Measurements from ENCODE around the gene CT47C1. TPM values are rescaled to one million over a fixed set of nuclear protein-coding genes. Genes with fewer than 3 reads are reported as not detected.

Gene CT47C1
- total and polyA plus RNA-seq, 2 of the 13 experiments (the other 11 are each of a cell fraction or from before 2014, with no cell fraction given): not detected

- TF ChIP-seq DR1 (CRISPR knock-in tag; IDR thresholded peaks at IDR 0.05) (no peak), ZBTB3 (CRISPR knock-in tag; IDR thresholded peaks at IDR 0.05; ENCODE audit: borderline replicate concordance, low read depth) (no peak), MBNL3 (CRISPR knock-in tag; conservative IDR thresholded peaks at IDR 0.05) (no peak), NR2F1 (CRISPR knock-in tag; IDR thresholded peaks at IDR 0.05) (peak in 1 of 2 experiments; percentile 44; a peak in 1 of 4 replicates), NCOR1 (IDR thresholded peaks at IDR 0.05; ENCODE audit: borderline replicate concordance, low read length) (peak; percentile 46; the same call in 1 of the 2 replicates), ESRRA (CRISPR knock-in tag; IDR thresholded peaks at IDR 0.05; ENCODE audit: low read depth) (peak; percentile 92), NFIC (IDR thresholded peaks at IDR 0.05; ENCODE audit: low read length) (0 out of 2 replicates have a peak, but pooled peaks have one; percentile 27), ZNF615 (CRISPR knock-in tag; IDR thresholded peaks at IDR 0.05; ENCODE audit: borderline replicate concordance) (no peak), AFF4 (CRISPR knock-in tag; IDR thresholded peaks at IDR 0.05) (no peak), ZNF567 (CRISPR knock-in tag; IDR thresholded peaks at IDR 0.05; ENCODE audit: borderline replicate concordance) (no peak), DZIP1 (CRISPR knock-in tag; IDR thresholded peaks at IDR 0.05) (no peak), TOPORS (CRISPR knock-in tag; IDR thresholded peaks at IDR 0.05) (no peak), HNRNPLL (IDR thresholded peaks at IDR 0.05; ENCODE audit: low read depth, low read length, poor library complexity, severe bottlenecking) (no peak), SP4 (CRISPR knock-in tag; IDR thresholded peaks at IDR 0.05) (no peak), ZNF12 (CRISPR knock-in tag; IDR thresholded peaks at IDR 0.05) (no peak), ZNF331 (CRISPR knock-in tag; IDR thresholded peaks at IDR 0.05) (0 out of 2 replicates have a peak, but pooled peaks have one; percentile 13), ZNF230 (CRISPR knock-in tag; IDR thresholded peaks at IDR 0.05) (no peak), NFIB (CRISPR knock-in tag; IDR thresholded peaks at IDR 0.05; ENCODE audit: borderline replicate concordance) (no peak), TBP (CRISPR knock-in tag; IDR thresholded peaks at IDR 0.05) (no peak), CHD2 (IDR thresholded peaks at IDR 0.05; ENCODE audit: low read depth, low read length) (no peak), MYNN (CRISPR knock-in tag; IDR thresholded peaks at IDR 0.05; ENCODE audit: low read depth) (no peak), SAP130 (CRISPR knock-in tag; IDR thresholded peaks at IDR 0.05; ENCODE audit: low read depth) (peak; percentile 44; the same call in 1 of the 2 replicates), KDM5B (CRISPR knock-in tag; IDR thresholded peaks at IDR 0.05; ENCODE audit: borderline replicate concordance) (no peak), KDM5A (IDR thresholded peaks at IDR 0.05; ENCODE audit: borderline replicate concordance, low read length) (no peak)
Measured at GRCh38 chrX:119041175-119041574, 31.6 kb upstream of the CT47C1 start (continued).

All from HepG2 (cell line).